GM21447 (cell line): ENCODE measurements around the gene ADARB2.
"Not testable (repeated sequence)": the region's sequence is repeated elsewhere in the genome, so short reads cannot be mapped to it uniquely, and the experiment has no call there.

Source experiments
- ATAC-seq: cut with Tn5 transposase; IDR thresholded peaks from one replicate; pipeline ENCODE4 v1.9.1; 2021; ENCODE audit not compliant: unreplicated experiment

The ADARB2 gene

GRCh38 chr10:1416456-1417037, 320.8 kb downstream of the ADARB2 start:
- ATAC-seq: no peak

GRCh38 chr10:1414893-1415292, 322.4 kb downstream of the ADARB2 start:
- ATAC-seq: no peak

- not testable (repeated sequence) for ATAC-seq
Measured at GRCh38 chr10:1414346-1414745, 323.0 kb downstream of the ADARB2 start.

GRCh38 chr10:1413823-1414222, 323.5 kb downstream of the ADARB2 start:
- no peak for ATAC-seq

GRCh38 chr10:1413256-1413655, 324.1 kb downstream of the ADARB2 start:
- no peak for ATAC-seq

- no peak for ATAC-seq
Measured at GRCh38 chr10:1412531-1413189, 324.7 kb downstream of the ADARB2 start.

GRCh38 chr10:1411956-1412355, 325.4 kb downstream of the ADARB2 start:
- no peak for ATAC-seq

- no peak for ATAC-seq
Measured at GRCh38 chr10:1411451-1411850, 325.9 kb downstream of the ADARB2 start.

- no peak for ATAC-seq
Measured at GRCh38 chr10:1410469-1411395, 326.6 kb downstream of the ADARB2 start.

GRCh38 chr10:1410032-1410431, 327.3 kb downstream of the ADARB2 start:
- ATAC-seq: no peak

GRCh38 chr10:1409392-1409791, 327.9 kb downstream of the ADARB2 start:
- no peak for ATAC-seq

GRCh38 chr10:1408651-1409367, 328.5 kb downstream of the ADARB2 start:
- ATAC-seq: no peak

- ATAC-seq: no peak
Measured at GRCh38 chr10:1406967-1407945, 330.1 kb downstream of the ADARB2 start.

GRCh38 chr10:1406132-1406966, 331.0 kb downstream of the ADARB2 start:
- ATAC-seq: no peak

GRCh38 chr10:1404323-1405260, 332.7 kb downstream of the ADARB2 start:
- no peak for ATAC-seq

- ATAC-seq: no peak
Measured at GRCh38 chr10:1403508-1404322, 333.6 kb downstream of the ADARB2 start.

- no peak for ATAC-seq
Measured at GRCh38 chr10:1402816-1403507, 334.4 kb downstream of the ADARB2 start.
